SK-N-MC (cell line): ENCODE measurements around the gene ITGAD.

Experiments
- DNase-seq: peaks from one replicate; pipeline ENCODE4 v3.0.0-alpha.2; 2011; ENCODE audit warnings: low read depth, low spot score
- H3K27ac ChIP-seq: fragments of 200-600 bp; sonication (generic); 2 replicates; pipeline ENCODE4 v1.5.1; 2016; ENCODE audit warnings: mixed run types
- H3K36me3 ChIP-seq: fragments of 200-600 bp; sonication (generic); 2 replicates; pipeline ENCODE4 v1.6.1; 2017; ENCODE audit warnings: antibody characterized with exemption, low read length, mixed read lengths; ENCODE audit not compliant: insufficient read depth
- H3K4me3 ChIP-seq: fragments of 200-600 bp; sonication (generic); 2 replicates; pipeline ENCODE4 v1.5.1; 2016
- H3K9ac ChIP-seq: fragments of 200-600 bp; sonication (generic); 2 replicates; pipeline ENCODE4 v1.8.0; 2017; ENCODE audit warnings: mixed run types, mixed read lengths; ENCODE audit not compliant: insufficient read length
- H3K9me3 ChIP-seq: fragments of 200-600 bp; sonication (generic); 2 replicates; pipeline ENCODE4 v1.6.1; 2017; ENCODE audit warnings: low read depth, mild to moderate bottlenecking, antibody characterized with exemption, low read length, moderate library complexity, mixed read lengths
- EZH2 ChIP-seq: fragments of 200-600 bp; sonication (generic); IDR thresholded peaks from one replicate; pipeline ENCODE4 v1.6.1; 2017; ENCODE audit warnings: antibody characterized with exemption
- FOXP2 ChIP-seq: optimal IDR thresholded peaks from 2 replicates; pipeline ENCODE3; 2011; ENCODE audit warnings: mild to moderate bottlenecking, moderate library complexity; ENCODE audit not compliant: insufficient read depth; ENCODE audit errors: extremely low read length, control extremely low read depth
- POLR2AphosphoS5 ChIP-seq: IDR thresholded peaks from 2 replicates; pipeline ENCODE4 v1.6.1; 2012; ENCODE audit warnings: mild to moderate bottlenecking, low read depth, low read length, borderline replicate concordance

ITGAD gene

GRCh38 chr16:31395647-31396046 is 2.5 kb downstream of the ITGAD start:
- no peak for TF ChIP-seq FOXP2
- Histone ChIP-seq H3K27ac (no peak overlapping the region), H3K36me3 (no peaks in the 10 kb centered on the region), H3K4me3 (no peak overlapping the region), H3K9me3 (no peaks in the 10 kb centered on the region), H3K9ac (no peak overlapping the region)
- DNase-seq, result no peak

- Histone ChIP-seq H3K9me3 (no peaks in the 10 kb centered on the region), H3K9ac (no peak overlapping the region), H3K4me3 (no peak overlapping the region), H3K27ac (no peak overlapping the region), H3K36me3 (no peaks in the 10 kb centered on the region)
- no peak for DNase-seq
- no peak for TF ChIP-seq FOXP2
- TF ChIP-seq EZH2, result no peak
- no peak for TF ChIP-seq POLR2AphosphoS5
These were observed 4.0 kb downstream of the ITGAD start for GRCh38 chr16:31397096-31397660.

GRCh38 chr16:31397701-31398100 is 4.6 kb downstream of the ITGAD start:
- DNase-seq, result no peak
- Histone ChIP-seq H3K9ac (no peak overlapping the region), H3K9me3 (no peaks in the 10 kb centered on the region), H3K27ac (no peak overlapping the region), H3K4me3 (no peak overlapping the region), H3K36me3 (no peaks in the 10 kb centered on the region)
- no peak for TF ChIP-seq FOXP2

- TF ChIP-seq FOXP2 (no peak), POLR2AphosphoS5 (no peak), EZH2 (no peak)
- no peak overlapping the region for H3K9ac ChIP-seq
- H3K36me3 ChIP-seq, result no peaks in the 10 kb centered on the region
- no peaks in the 10 kb centered on the region for H3K9me3 ChIP-seq
- no peak for DNase-seq
- no peak overlapping the region for H3K4me3 ChIP-seq
- H3K27ac ChIP-seq, result no peak overlapping the region
These were observed 7.1 kb downstream of the ITGAD start for GRCh38 chr16:31400191-31400590.

GRCh38 chr16:31401436-31401835 is 8.3 kb downstream of the ITGAD start:
- no peaks in the 10 kb centered on the region for H3K36me3 ChIP-seq
- no peak overlapping the region for H3K9ac ChIP-seq
- no peak overlapping the region for H3K27ac ChIP-seq
- no peak for DNase-seq
- H3K9me3 ChIP-seq, result no peaks in the 10 kb centered on the region
- no peak for TF ChIP-seq POLR2AphosphoS5
- no peak for TF ChIP-seq EZH2
- no peak for TF ChIP-seq FOXP2
- no peak overlapping the region for H3K4me3 ChIP-seq

GRCh38 chr16:31402687-31403086 is 9.6 kb downstream of the ITGAD start:
- Histone ChIP-seq H3K9me3 (no peaks in the 10 kb centered on the region), H3K9ac (no peak overlapping the region), H3K4me3 (no peak overlapping the region), H3K27ac (no peak overlapping the region), H3K36me3 (no peaks in the 10 kb centered on the region)
- no peak for DNase-seq
- no peak for TF ChIP-seq EZH2
- TF ChIP-seq FOXP2, result no peak
- no peak for TF ChIP-seq POLR2AphosphoS5

- DNase-seq, result no peak
These were observed 10.6 kb downstream of the ITGAD start for GRCh38 chr16:31403590-31404352.

GRCh38 chr16:31404353-31405064 is 11.4 kb downstream of the ITGAD start:
- Histone ChIP-seq H3K9me3 (no peaks in the 10 kb centered on the region), H3K9ac (peak overlapping the region; percentile 79), H3K4me3 (peak overlapping the region; percentile 74), H3K27ac (no peak overlapping the region), H3K36me3 (no peaks in the 10 kb centered on the region)
- no peak for TF ChIP-seq FOXP2
- no peak for TF ChIP-seq EZH2
- TF ChIP-seq POLR2AphosphoS5, result no peak
- DNase-seq, result no peak

More at GRCh38 chr16:31403590-31404352, 10.6 kb downstream of the ITGAD start:
- no peaks in the 10 kb centered on the region for H3K36me3 ChIP-seq
- TF ChIP-seq EZH2 (no peak), POLR2AphosphoS5 (no peak), FOXP2 (no peak)
- H3K4me3 ChIP-seq, result peak overlapping the region; percentile 74
- no peaks in the 10 kb centered on the region for H3K9me3 ChIP-seq
- peak overlapping the region; percentile 79 for H3K9ac ChIP-seq
- no peak overlapping the region for H3K27ac ChIP-seq
